ENCODE data around the gene SECISBP2. TPM values are rescaled to one million over a fixed set of nuclear protein-coding genes. Genes with fewer than 3 reads are reported as not detected.

SECISBP2 gene
- total RNA-seq, 2 donors from 2014 or later: 54.7 to 65.6 TPM

DNA sequence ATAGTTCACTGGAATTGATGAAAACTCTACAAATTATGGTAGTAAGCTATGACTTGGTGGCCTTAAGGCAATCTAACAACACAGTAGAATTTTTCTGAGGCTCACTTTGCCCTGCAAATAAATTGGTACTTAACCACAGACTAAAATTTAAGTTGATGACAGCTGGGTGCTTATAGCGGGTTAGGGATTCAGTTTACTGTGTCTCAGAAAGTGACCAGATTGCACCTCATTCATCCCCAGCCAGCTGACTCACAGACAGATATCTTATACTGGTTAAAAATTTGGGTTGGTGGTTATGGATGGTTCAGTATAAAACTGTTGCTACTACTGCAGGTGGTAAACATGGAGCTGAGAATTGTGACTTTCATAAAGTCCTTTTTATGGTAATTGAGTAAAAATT is 4.5 kb upstream of the SECISBP2 start:
- H3K27ac ChIP-seq: no peak overlapping the region
- intact Hi-C loops (cut with DNase I): no loop called here
- DNase-seq (no peak), ATAC-seq (no peak)
- no peaks in the 10 kb centered on the region for H3K27me3 ChIP-seq
- no peak overlapping the region for H3K4me3 ChIP-seq
- no peaks in the 10 kb centered on the region for H3K9me3 ChIP-seq
- 83 to 86% methylated on average over 1 of the region's 1 CpG for WGBS, 2 donors
- H3K4me1 ChIP-seq: peaks cover 29% of the 10 kb centered on the region
- no peaks in the 10 kb centered on the region for H3K36me3 ChIP-seq (replicated peaks in 1 of 2; ENCODE audit: insufficient read depth in 1 of 2, low read depth in 2 of 2)
- TF ChIP-seq CTCF (IDR thresholded peaks at IDR 0.05) (no peak), POLR2A (IDR thresholded peaks at IDR 0.05) (no peak)

DNA sequence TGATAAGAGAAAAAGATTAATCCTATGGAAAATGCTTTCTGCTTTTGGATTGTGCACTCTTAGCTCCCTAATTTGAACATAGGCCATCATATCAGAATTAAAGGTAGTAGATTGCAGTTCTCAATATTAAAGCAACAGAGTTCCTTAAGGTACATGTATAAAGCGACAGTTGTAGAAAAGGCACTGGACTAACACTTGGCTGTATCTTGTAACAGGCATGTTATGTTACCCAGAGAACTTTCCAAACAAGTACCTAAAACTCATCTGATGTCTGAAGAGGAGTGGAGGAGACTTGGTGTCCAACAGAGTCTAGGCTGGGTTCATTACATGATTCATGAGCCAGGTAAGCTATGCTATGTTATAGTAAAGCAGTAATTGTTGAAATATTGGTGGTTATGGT is 3.3 kb upstream of the SECISBP2 start:
- 95 to 100% methylated on average over 1 of the region's 1 CpG for WGBS, 2 donors
- TF ChIP-seq CTCF (IDR thresholded peaks at IDR 0.05): no peak
- no peak for TF ChIP-seq POLR2A (IDR thresholded peaks at IDR 0.05)
- intact Hi-C loops (cut with DNase I): no loop called here
- Histone ChIP-seq H3K27me3 (no peaks in the 10 kb centered on the region), H3K27ac (no peak overlapping the region), H3K4me1 (peaks cover 31% of the 10 kb centered on the region), H3K4me3 (no peak overlapping the region), H3K36me3 (replicated peaks in 1 of 2; ENCODE audit: insufficient read depth in 1 of 2, low read depth in 2 of 2) (no peaks in the 10 kb centered on the region), H3K9me3 (no peaks in the 10 kb centered on the region)
- no peak for DNase-seq
- ATAC-seq: no peak

GRCh38 chr9:89315482-89315881 is 2.8 kb upstream of the SECISBP2 start:
- Histone ChIP-seq H3K36me3 (replicated peaks in 1 of 2; ENCODE audit: insufficient read depth in 1 of 2, low read depth in 2 of 2) (no peaks in the 10 kb centered on the region), H3K27ac (no peak overlapping the region), H3K4me3 (no peak overlapping the region), H3K4me1 (peaks cover 35% of the 10 kb centered on the region), H3K9me3 (no peaks in the 10 kb centered on the region), H3K27me3 (no peaks in the 10 kb centered on the region)
- ATAC-seq: no peak
- TF ChIP-seq CTCF (IDR thresholded peaks at IDR 0.05): no peak
- no peak for TF ChIP-seq POLR2A (IDR thresholded peaks at IDR 0.05)
- DNase-seq: no peak
- intact Hi-C loops (cut with DNase I): no loop called here

- no peaks in the 10 kb centered on the region for H3K36me3 ChIP-seq (replicated peaks in 1 of 2; ENCODE audit: insufficient read depth in 1 of 2, low read depth in 2 of 2)
- 91 to 96% methylated on average over 4 of the region's 4 CpGs for WGBS, 2 donors
- H3K9me3 ChIP-seq: no peaks in the 10 kb centered on the region
- no peak overlapping the region for H3K4me3 ChIP-seq
- TF ChIP-seq POLR2A (IDR thresholded peaks at IDR 0.05) (no peak), CTCF (IDR thresholded peaks at IDR 0.05) (no peak)
- no peaks in the 10 kb centered on the region for H3K27me3 ChIP-seq
- H3K4me1 ChIP-seq: peaks cover 35% of the 10 kb centered on the region
- ATAC-seq (no peak), DNase-seq (no peak)
- peak overlapping the region in 1 of 4 donors; percentile 100 for H3K27ac ChIP-seq
- intact Hi-C loops (cut with DNase I): no loop called here
Observed at GRCh38 chr9:89317282-89317681, 1.0 kb upstream of the SECISBP2 start.

DNA sequence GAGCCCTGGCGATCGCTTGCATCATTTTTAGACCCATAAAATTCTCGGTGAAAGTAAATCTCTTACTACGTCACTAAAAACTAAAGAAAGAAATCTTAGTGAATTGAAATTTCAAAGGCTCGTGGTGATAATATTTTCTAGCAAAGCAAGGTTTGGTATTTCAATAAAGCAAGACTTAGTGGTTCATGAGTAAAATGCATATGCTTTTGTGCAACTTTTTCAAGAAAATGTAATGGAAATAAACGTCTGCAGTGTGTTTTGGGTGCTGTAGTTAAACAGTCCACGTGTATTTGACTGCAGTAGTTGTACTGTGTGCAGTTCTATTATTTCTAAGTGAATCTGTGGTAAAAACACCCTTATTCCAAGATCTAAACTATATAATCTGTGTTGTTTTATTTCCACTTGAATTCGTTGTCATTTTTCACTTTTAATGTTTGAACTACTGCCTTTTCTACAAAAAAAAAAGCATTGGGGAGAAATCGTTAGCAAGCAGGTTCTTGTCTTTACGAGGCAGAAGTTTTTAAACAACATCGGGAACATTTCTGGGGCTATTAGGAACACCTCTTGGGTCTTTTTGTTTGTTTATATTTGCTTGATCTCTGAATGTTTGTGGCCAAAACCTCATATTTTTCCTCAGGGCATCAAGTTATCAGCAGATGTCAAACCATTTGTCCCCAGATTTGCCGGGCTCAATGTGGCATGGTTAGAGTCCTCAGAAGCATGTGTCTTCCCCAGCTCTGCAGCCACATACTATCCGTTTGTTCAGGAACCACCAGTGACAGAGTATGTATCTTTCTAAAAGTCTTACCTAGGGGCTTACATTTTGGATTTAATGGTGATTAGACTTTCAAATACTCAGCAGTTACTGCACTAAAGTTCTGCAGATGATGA is 960 bp downstream of the SECISBP2 start:
- no peak for ATAC-seq
- 1% methylated on average over 13 of the region's 13 CpGs for WGBS, 2 donors
- no peaks in the 10 kb centered on the region for H3K36me3 ChIP-seq (replicated peaks in 1 of 2; ENCODE audit: insufficient read depth in 1 of 2, low read depth in 2 of 2)
- no peaks in the 10 kb centered on the region for H3K27me3 ChIP-seq
- TF ChIP-seq CTCF (IDR thresholded peaks at IDR 0.05) (peak in 2 of 7 experiments; percentile 44 to 53), POLR2A (IDR thresholded peaks at IDR 0.05) (no peak)
- no peak for DNase-seq
- H3K27ac ChIP-seq: peak overlapping the region; percentile 95 to 100 (median 98)
- H3K4me1 ChIP-seq: peaks cover 48% of the 10 kb centered on the region
- no peaks in the 10 kb centered on the region for H3K9me3 ChIP-seq
- intact Hi-C loops (cut with DNase I): no loop called here
- peak overlapping the region; percentile 10 to 32 for H3K4me3 ChIP-seq

Measured in body of pancreas (tissue), 4 donors.